Skeletal muscle tissue (tissue), 4 donors: ENCODE data around the gene SAMD13. TPM values are rescaled to one million over a fixed set of nuclear protein-coding genes. Genes with fewer than 3 reads are reported as not detected.

Experiments used
- H3K27ac ChIP-seq: one replicate; pipeline ENCODE4 v1.7.0; 2013; ENCODE audit warnings: mild to moderate bottlenecking, low read depth, low read length, inconsistent platforms
- H3K27me3 ChIP-seq, 3 donors: one replicate each; pipeline ENCODE4 v1.7.0; 2013; ENCODE audit warnings: low read length in 3 of 3; ENCODE audit not compliant: control insufficient read depth in 3 of 3, insufficient read depth in 3 of 3
- H3K36me3 ChIP-seq, 3 donors: one replicate each; pipeline ENCODE4 v1.7.0; 2013; ENCODE audit warnings: low read length in 3 of 3; ENCODE audit not compliant: control insufficient read depth in 3 of 3, insufficient read depth in 3 of 3
- H3K4me1 ChIP-seq, 3 donors: one replicate each; pipeline ENCODE4 v1.7.0; 2013; ENCODE audit warnings: low read length in 3 of 3, mild to moderate bottlenecking in 3 of 3; ENCODE audit not compliant: control insufficient read depth in 3 of 3, insufficient read depth in 3 of 3
- H3K4me3 ChIP-seq, 3 donors: one replicate each; pipeline ENCODE4 v1.7.0; 2013; ENCODE audit warnings: low read length in 3 of 3
- H3K9ac ChIP-seq, 3 donors: one replicate each; pipeline ENCODE4 v1.7.0; 2013; ENCODE audit warnings: low read length in 3 of 3, mild to moderate bottlenecking in 3 of 3, moderate library complexity in 2 of 3, low read depth in 1 of 3
- H3K9me3 ChIP-seq, 3 donors: one replicate each; pipeline ENCODE4 v1.7.0; 2013; ENCODE audit warnings: low read length in 3 of 3; ENCODE audit not compliant: control insufficient read depth in 3 of 3
- total RNA-seq: library from RNA; depleted of rRNA; stranded (reverse); fragments of >200 nt; gene quantifications from one replicate; pipeline ENCODE4 v1.2.3, GENCODE V29; 2014
- donor health status: Osteomylitis.

Gene SAMD13
- total RNA-seq, 1 donor from 2014 or later: 13.0 TPM

DNA sequence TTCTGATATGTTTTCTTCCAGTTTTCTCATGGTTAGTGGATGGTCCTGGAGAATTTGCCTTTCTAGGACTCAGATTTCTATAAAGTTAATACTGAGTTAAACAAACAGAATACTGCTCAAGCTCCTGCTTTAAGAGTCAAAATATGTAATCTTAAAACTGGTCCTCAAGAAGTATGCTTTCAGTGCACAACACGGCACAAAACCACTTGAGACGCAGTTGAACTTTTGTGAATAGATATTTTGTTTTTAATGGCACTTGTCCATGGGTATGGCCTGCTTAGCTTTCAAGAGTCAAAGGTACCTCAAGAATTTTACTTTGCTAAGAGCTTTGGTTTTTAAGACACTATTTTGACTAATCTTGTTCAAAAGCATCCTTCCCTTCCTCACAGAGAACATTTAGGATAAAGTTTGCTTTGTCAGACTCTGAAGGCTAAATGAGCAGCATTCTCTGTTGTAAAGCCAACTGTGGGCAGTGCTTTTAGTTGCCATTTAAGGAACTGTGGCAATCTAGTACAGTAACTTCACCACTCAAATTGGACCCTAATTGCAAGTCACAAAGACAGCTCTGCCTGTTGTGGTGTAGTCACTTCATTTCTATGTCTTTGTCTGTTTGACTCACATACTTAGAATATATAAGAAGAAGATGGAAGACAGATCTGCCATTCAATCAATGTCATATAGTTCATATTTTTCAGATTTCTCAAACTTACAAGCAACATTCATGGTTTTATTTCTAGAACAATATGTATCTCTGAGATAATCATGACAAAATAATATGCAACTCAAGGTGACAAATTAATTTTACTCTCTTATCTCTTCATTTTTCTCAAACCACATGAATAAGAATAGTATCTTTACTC is 28.8 kb downstream of the SAMD13 start:
- H3K9ac ChIP-seq: no peak overlapping the region
- no peak overlapping the region for H3K4me3 ChIP-seq
- peaks cover 0 to 5% (median 0%) of the 10 kb centered on the region in 3 donors for H3K36me3 ChIP-seq
- H3K27me3 ChIP-seq: no peaks in the 10 kb centered on the region
- H3K27ac ChIP-seq: no peak overlapping the region
- H3K4me1 ChIP-seq: no peaks in the 10 kb centered on the region
- no peaks in the 10 kb centered on the region for H3K9me3 ChIP-seq

DNA sequence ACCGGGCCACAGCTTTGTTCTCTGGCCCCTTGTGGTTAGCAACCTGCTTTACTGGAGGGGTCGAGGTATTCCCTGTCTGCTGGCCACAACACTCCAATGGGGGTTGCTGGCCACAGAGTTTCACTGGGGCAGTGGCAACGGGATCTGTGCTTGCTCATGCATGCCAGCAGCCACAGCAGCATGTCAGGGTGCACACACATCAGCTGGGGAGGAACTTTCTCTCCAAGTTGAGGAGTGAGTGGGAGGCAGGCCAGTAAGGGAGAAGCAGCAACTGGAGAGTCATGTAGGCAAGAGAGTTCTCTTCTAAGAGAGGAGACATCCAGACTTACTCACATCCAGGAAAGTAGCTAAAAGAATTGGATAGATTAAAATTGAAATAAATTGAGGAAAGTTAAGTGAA is 38.0 kb downstream of the SAMD13 start:
- no peak overlapping the region for H3K27ac ChIP-seq
- H3K4me1 ChIP-seq: no peaks in the 10 kb centered on the region
- H3K4me3 ChIP-seq: no peak overlapping the region
- H3K9ac ChIP-seq: no peak overlapping the region
- H3K9me3 ChIP-seq: no peaks in the 10 kb centered on the region
- no peaks in the 10 kb centered on the region for H3K27me3 ChIP-seq
- H3K36me3 ChIP-seq: no peaks in the 10 kb centered on the region

DNA sequence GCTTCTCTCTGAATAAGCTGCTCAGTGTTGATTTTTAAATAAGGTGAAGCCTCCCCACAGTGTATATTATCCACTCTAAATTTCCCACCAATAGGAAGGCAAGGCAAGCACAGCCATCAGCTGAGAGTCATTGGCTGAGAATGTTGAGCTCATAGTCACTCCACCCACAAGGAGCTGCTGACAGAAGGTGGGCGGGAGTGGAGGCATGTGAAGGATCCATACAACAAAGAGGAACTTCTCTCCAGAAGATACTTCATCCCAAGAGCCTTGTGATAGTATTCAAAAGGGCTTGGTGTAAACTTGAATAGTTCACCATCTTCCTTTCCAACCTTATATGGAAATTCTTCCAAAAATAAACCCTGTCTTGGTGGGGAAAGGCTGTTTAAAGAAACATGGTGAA is 42.8 kb downstream of the SAMD13 start:
- no peaks in the 10 kb centered on the region for H3K36me3 ChIP-seq
- H3K27ac ChIP-seq: no peak overlapping the region
- no peak overlapping the region for H3K9ac ChIP-seq
- peaks cover 0 to 9% (median 9%) of the 10 kb centered on the region in 3 donors for H3K4me1 ChIP-seq
- H3K27me3 ChIP-seq: no peaks in the 10 kb centered on the region
- no peak overlapping the region for H3K4me3 ChIP-seq
- H3K9me3 ChIP-seq: no peaks in the 10 kb centered on the region

DNA sequence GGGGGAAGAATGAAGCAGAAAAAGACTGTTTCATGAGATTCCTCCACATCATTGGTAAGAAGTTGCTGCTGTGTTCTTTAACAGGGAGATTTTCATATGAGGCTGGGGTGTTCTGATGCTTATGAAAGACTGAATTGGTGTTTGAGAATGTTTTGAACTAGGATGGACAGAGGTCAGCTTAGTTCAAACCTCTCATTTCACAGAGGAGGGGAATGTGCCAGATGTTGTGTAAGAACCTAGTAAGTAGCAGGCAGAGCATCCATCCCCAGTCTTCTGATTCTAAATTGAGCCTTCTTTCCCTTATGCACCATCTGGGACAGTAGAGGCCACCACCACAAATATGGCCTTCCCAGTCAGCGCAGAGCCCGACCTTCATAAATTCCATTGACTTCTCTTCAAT is 43.7 kb downstream of the SAMD13 start:
- Histone ChIP-seq H3K4me1 (peaks cover 0 to 9% (median 9%) of the 10 kb centered on the region in 3 donors), H3K27me3 (no peaks in the 10 kb centered on the region), H3K27ac (no peak overlapping the region), H3K4me3 (no peak overlapping the region), H3K9me3 (no peaks in the 10 kb centered on the region), H3K9ac (no peak overlapping the region), H3K36me3 (no peaks in the 10 kb centered on the region)

- Histone ChIP-seq H3K4me1 (peaks cover 0 to 9% (median 9%) of the 10 kb centered on the region in 3 donors), H3K9me3 (no peaks in the 10 kb centered on the region), H3K27ac (peak overlapping the region; percentile 9), H3K9ac (peak overlapping the region in 2 of 3 donors; percentile 1 to 16), H3K36me3 (no peaks in the 10 kb centered on the region), H3K4me3 (peak overlapping the region in 1 of 3 donors; percentile 42), H3K27me3 (no peaks in the 10 kb centered on the region)
These were observed 45.9 kb downstream of the SAMD13 start for GRCh38 chr1:84347271-84347931.

DNA sequence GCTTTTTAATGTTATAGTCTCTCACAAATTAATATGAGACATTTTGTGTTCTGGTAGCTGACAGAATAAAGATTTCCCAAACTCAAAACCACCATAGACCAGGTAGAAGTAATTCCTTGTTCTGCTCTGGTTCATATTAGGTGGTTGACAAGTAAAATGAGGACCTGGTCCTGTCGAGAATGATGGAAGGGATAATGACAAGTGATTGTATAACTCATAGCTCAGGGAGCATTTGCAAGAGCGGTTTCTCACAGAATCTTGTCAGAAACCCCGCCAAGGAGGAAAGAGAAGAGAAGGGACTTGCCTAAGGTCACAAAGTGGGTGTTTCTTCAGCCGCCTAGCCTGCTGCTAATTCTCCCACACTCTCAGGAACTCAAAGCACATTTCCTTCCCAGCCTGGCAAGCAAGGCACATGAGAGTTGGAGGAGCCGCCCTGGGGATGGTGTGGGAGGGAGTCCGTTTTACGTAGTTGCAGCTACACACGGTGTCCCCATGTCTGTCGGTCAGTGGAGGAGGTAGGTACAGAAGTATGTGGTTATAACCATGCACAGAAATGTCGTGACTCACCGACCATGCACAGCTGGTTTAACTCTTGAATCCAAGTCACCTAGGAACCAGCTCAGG is 46.5 kb downstream of the SAMD13 start:
- Histone ChIP-seq H3K36me3 (no peaks in the 10 kb centered on the region), H3K9me3 (no peaks in the 10 kb centered on the region), H3K9ac (peak overlapping the region in 1 of 3 donors; percentile 1), H3K27ac (no peak overlapping the region), H3K4me1 (peaks cover 0 to 9% (median 9%) of the 10 kb centered on the region in 3 donors), H3K27me3 (no peaks in the 10 kb centered on the region), H3K4me3 (no peak overlapping the region)

DNA sequence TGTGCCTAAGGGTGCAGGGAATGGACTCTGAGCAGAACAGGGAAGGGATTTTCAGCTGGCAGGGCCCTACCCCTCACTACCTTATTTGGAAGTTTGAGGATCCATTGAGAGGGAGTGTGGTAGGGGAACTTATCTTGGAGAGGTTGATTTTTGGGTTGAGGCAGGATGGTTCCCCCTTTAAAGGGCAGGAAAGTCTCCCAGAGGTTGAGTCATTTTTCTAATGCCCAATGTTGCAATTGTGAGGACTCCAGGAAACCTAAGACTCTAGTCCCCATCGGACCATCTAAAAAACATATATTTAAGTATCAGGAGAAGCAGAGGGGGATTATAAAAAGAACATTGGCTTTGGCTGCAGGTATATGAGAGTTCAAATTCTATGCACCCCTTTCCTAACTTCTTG is 47.3 kb downstream of the SAMD13 start:
- Histone ChIP-seq H3K27me3 (no peaks in the 10 kb centered on the region), H3K4me3 (no peak overlapping the region), H3K27ac (no peak overlapping the region), H3K4me1 (peaks cover 0 to 9% (median 9%) of the 10 kb centered on the region in 3 donors), H3K36me3 (no peaks in the 10 kb centered on the region), H3K9me3 (no peaks in the 10 kb centered on the region), H3K9ac (no peak overlapping the region)

GRCh38 chr1:84350104-84350503 is 48.6 kb downstream of the SAMD13 start:
- Histone ChIP-seq H3K36me3 (no peaks in the 10 kb centered on the region), H3K27ac (no peak overlapping the region)

DNA sequence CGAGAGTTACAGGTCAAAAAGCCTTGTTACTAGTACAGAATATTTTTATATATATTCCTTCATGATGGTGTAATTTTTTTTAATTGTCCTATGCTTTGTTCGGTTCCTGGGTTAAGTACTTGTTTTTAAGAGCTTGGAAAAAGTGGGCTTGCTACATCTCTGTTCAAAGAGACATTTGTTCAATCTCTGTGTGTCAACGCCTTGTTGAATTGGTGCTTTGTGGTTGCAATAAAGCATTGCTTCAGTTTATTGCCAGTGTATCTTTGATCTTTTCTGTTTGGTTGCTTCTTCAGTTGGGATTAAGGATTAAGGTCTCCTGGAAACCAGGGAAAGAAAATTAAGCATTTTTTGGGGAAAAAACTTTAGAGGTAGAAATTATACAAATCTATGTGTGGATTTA is 49.0 kb downstream of the SAMD13 start:
- H3K9me3 ChIP-seq: no peaks in the 10 kb centered on the region
- no peak overlapping the region for H3K9ac ChIP-seq

More at GRCh38 chr1:84350104-84350503, 48.6 kb downstream of the SAMD13 start:
- Histone ChIP-seq H3K4me1 (peaks cover 0 to 9% (median 9%) of the 10 kb centered on the region in 3 donors), H3K9ac (no peak overlapping the region), H3K4me3 (no peak overlapping the region), H3K27me3 (no peaks in the 10 kb centered on the region), H3K9me3 (no peaks in the 10 kb centered on the region)

More for the DNA sequence above, 49.0 kb downstream of the SAMD13 start:
- H3K4me1 ChIP-seq: peaks cover 0 to 9% (median 9%) of the 10 kb centered on the region in 3 donors
- no peak overlapping the region for H3K4me3 ChIP-seq
- no peaks in the 10 kb centered on the region for H3K36me3 ChIP-seq
- no peak overlapping the region for H3K27ac ChIP-seq
- H3K27me3 ChIP-seq: no peaks in the 10 kb centered on the region
